ENCODE results near the gene SCAMP4.

SCAMP4 gene

GRCh38 chr19:1917926-1918325 lies 12.7 kb downstream of the SCAMP4 start:
- DNase-seq: no peak

GRCh38 chr19:1918975-1919374 lies 13.8 kb downstream of the SCAMP4 start:
- no peak for DNase-seq

GRCh38 chr19:1920644-1921043 lies 15.4 kb downstream of the SCAMP4 start:
- no peak for DNase-seq

GRCh38 chr19:1921326-1921725 lies 16.1 kb downstream of the SCAMP4 start:
- no peak for DNase-seq

GRCh38 chr19:1921825-1922224 lies 16.6 kb downstream of the SCAMP4 start:
- DNase-seq: no peak

- DNase-seq: no peak
Observed at GRCh38 chr19:1922803-1923202, 17.6 kb downstream of the SCAMP4 start.

GRCh38 chr19:1923319-1923718 lies 18.1 kb downstream of the SCAMP4 start:
- no peak for DNase-seq

GRCh38 chr19:1924320-1924961 lies 19.2 kb downstream of the SCAMP4 start:
- no peak for DNase-seq

- DNase-seq: no peak
Observed at GRCh38 chr19:1925544-1925943, 20.3 kb downstream of the SCAMP4 start.

- peak; percentile 62 for DNase-seq
Observed at GRCh38 chr19:1929021-1929742, 24.0 kb downstream of the SCAMP4 start.

- DNase-seq: no peak
Observed at GRCh38 chr19:1931445-1931844, 26.2 kb downstream of the SCAMP4 start.

GRCh38 chr19:1932395-1932794 lies 27.2 kb downstream of the SCAMP4 start:
- DNase-seq: peak; percentile 89

- DNase-seq: no peak
Observed at GRCh38 chr19:1933244-1933643, 28.0 kb downstream of the SCAMP4 start.

GRCh38 chr19:1933942-1934341 lies 28.7 kb downstream of the SCAMP4 start:
- DNase-seq: no peak

- DNase-seq: no peak
Observed at GRCh38 chr19:1935484-1936208, 30.4 kb downstream of the SCAMP4 start.

- DNase-seq: no peak
Observed at GRCh38 chr19:1936430-1936829, 31.2 kb downstream of the SCAMP4 start.

- DNase-seq: no peak
Observed at GRCh38 chr19:1936916-1937610, 31.9 kb downstream of the SCAMP4 start.

- DNase-seq: no peak
Observed at GRCh38 chr19:1938071-1938470, 32.9 kb downstream of the SCAMP4 start.

GRCh38 chr19:1941146-1942077 lies 36.2 kb downstream of the SCAMP4 start, which contains the start of gene CSNK1G2:
CSNK1G2 (plus strand) TSS chr19:1941172; CDS start chr19:1969773, 28,601 bp downstream.
- no peak for DNase-seq

GRCh38 chr19:1942078-1942933 lies 37.1 kb downstream of the SCAMP4 start:
- DNase-seq: peak; percentile 41

GRCh38 chr19:1942934-1943555 lies 37.8 kb downstream of the SCAMP4 start:
- no peak for DNase-seq
